ENCODE data around the gene CCT3. TPM values are rescaled to one million over a fixed set of nuclear protein-coding genes. Genes with fewer than 3 reads are reported as not detected.

The CCT3 gene
- total and polyA plus RNA-seq, 2 experiments from 2014 or later: 405 to 618 TPM

DNA sequence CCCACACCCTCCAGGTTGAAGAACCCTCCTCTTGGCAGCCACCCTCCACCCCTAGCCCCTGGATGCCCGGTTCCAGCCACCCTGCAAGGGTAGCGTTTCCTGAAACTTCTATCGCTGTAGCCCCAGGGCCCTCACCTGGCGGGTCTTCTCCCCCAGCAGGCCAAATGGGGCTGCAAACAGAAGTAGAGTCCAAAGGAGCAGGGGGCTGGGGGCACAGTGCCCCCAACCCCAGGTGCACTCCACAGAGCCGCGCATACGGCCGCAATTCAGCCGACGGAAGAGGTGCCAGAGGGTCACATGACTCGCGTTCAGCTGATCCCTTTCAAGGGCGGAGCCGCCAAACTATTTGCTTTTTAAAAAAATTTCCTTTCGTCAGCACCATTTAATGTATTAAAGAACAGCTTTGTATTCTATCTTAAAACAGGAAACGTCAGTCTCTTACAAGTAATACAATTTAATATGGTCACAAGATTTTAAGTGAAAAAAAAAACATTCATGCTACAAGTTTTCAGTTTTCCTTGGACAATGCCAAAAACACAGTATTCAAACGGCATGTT lies 42.6 kb downstream of the CCT3 start, which contains the start of gene GLMP (continued):
- TF ChIP-seq, protein P1, sequence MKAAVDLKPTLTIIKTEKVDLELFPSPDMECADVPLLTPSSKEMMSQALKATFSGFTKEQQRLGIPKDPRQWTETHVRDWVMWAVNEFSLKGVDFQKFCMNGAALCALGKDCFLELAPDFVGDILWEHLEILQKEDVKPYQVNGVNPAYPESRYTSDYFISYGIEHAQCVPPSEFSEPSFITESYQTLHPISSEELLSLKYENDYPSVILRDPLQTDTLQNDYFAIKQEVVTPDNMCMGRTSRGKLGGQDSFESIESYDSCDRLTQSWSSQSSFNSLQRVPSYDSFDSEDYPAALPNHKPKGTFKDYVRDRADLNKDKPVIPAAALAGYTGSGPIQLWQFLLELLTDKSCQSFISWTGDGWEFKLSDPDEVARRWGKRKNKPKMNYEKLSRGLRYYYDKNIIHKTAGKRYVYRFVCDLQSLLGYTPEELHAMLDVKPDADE (IDR thresholded peaks at IDR 0.05): no peak
- no peak for TF ChIP-seq EZH2phosphoT487 (IDR thresholded peaks at IDR 0.05; ENCODE audit: unreplicated experiment)
- no peak for TF ChIP-seq REST (IDR thresholded peaks at IDR 0.05; ENCODE audit: unreplicated experiment)

- peaks cover 2% of the 10 kb centered on the region; the same call in 1 of the 3 replicates for H3K36me3 Mint-ChIP-seq (ENCODE audit: low read depth)
- Histone ChIP-seq H3K4me3 (no peak overlapping the region), H3F3A (replicated peaks; ENCODE audit: low read depth) (peaks cover 5% of the 10 kb centered on the region), H4K20me1 (replicated peaks; ENCODE audit: insufficient read depth) (0 out of 2 replicates have a peak, but pooled peaks cover 2% of the 10 kb centered on the region), H3K36me3 (ENCODE audit: insufficient read depth) (no peaks in the 10 kb centered on the region), H3K27me3 (ENCODE audit: insufficient read depth) (no peaks in the 10 kb centered on the region), H3K79me2 (replicated peaks; ENCODE audit: insufficient read depth) (no peaks in the 10 kb centered on the region), H3K9me2 (ENCODE audit: insufficient read depth) (no peaks in the 10 kb centered on the region), H3K4me2 (no peak overlapping the region), H3K27ac (ENCODE audit: low read depth) (no peak overlapping the region), H2AFZ (no peak overlapping the region), H3K4me1 (ENCODE audit: insufficient read depth) (no peaks in the 10 kb centered on the region; the same call in 1 of the 2 replicates)
- no peak overlapping the region for H3K27ac Mint-ChIP-seq
- DNase-seq (ENCODE audit: low spot score): no peak
- no peaks in the 10 kb centered on the region for H3K9me3 Mint-ChIP-seq
- H3K4me1 Mint-ChIP-seq: peaks cover 5% of the 10 kb centered on the region
- H3K27me3 Mint-ChIP-seq (ENCODE audit: insufficient read depth, low read depth, poor library complexity): peaks cover 6% of the 10 kb centered on the region
- no peak overlapping the region for H3K4me3 Mint-ChIP-seq
- no peak for ATAC-seq
- TF ChIP-seq JUNB (IDR thresholded peaks at IDR 0.05; ENCODE audit: unreplicated experiment) (no peak), EZH2 (IDR thresholded peaks at IDR 0.05; ENCODE audit: low read depth, unreplicated experiment) (no peak), CTCF (conservative IDR thresholded peaks at IDR 0.05; ENCODE audit: low read depth in 2 of 2) (no peak), NANOG (IDR thresholded peaks at IDR 0.05; ENCODE audit: borderline replicate concordance) (no peak), POLR2AphosphoS5 (IDR thresholded peaks at IDR 0.05; ENCODE audit: low read depth) (no peak), ZNF114 (CRISPR knock-in tag; IDR thresholded peaks at IDR 0.05) (no peak), CREB1 (CRISPR knock-in tag; IDR thresholded peaks at IDR 0.05; ENCODE audit: low read depth) (no peak)
- TF ChIP-seq, protein P2, sequence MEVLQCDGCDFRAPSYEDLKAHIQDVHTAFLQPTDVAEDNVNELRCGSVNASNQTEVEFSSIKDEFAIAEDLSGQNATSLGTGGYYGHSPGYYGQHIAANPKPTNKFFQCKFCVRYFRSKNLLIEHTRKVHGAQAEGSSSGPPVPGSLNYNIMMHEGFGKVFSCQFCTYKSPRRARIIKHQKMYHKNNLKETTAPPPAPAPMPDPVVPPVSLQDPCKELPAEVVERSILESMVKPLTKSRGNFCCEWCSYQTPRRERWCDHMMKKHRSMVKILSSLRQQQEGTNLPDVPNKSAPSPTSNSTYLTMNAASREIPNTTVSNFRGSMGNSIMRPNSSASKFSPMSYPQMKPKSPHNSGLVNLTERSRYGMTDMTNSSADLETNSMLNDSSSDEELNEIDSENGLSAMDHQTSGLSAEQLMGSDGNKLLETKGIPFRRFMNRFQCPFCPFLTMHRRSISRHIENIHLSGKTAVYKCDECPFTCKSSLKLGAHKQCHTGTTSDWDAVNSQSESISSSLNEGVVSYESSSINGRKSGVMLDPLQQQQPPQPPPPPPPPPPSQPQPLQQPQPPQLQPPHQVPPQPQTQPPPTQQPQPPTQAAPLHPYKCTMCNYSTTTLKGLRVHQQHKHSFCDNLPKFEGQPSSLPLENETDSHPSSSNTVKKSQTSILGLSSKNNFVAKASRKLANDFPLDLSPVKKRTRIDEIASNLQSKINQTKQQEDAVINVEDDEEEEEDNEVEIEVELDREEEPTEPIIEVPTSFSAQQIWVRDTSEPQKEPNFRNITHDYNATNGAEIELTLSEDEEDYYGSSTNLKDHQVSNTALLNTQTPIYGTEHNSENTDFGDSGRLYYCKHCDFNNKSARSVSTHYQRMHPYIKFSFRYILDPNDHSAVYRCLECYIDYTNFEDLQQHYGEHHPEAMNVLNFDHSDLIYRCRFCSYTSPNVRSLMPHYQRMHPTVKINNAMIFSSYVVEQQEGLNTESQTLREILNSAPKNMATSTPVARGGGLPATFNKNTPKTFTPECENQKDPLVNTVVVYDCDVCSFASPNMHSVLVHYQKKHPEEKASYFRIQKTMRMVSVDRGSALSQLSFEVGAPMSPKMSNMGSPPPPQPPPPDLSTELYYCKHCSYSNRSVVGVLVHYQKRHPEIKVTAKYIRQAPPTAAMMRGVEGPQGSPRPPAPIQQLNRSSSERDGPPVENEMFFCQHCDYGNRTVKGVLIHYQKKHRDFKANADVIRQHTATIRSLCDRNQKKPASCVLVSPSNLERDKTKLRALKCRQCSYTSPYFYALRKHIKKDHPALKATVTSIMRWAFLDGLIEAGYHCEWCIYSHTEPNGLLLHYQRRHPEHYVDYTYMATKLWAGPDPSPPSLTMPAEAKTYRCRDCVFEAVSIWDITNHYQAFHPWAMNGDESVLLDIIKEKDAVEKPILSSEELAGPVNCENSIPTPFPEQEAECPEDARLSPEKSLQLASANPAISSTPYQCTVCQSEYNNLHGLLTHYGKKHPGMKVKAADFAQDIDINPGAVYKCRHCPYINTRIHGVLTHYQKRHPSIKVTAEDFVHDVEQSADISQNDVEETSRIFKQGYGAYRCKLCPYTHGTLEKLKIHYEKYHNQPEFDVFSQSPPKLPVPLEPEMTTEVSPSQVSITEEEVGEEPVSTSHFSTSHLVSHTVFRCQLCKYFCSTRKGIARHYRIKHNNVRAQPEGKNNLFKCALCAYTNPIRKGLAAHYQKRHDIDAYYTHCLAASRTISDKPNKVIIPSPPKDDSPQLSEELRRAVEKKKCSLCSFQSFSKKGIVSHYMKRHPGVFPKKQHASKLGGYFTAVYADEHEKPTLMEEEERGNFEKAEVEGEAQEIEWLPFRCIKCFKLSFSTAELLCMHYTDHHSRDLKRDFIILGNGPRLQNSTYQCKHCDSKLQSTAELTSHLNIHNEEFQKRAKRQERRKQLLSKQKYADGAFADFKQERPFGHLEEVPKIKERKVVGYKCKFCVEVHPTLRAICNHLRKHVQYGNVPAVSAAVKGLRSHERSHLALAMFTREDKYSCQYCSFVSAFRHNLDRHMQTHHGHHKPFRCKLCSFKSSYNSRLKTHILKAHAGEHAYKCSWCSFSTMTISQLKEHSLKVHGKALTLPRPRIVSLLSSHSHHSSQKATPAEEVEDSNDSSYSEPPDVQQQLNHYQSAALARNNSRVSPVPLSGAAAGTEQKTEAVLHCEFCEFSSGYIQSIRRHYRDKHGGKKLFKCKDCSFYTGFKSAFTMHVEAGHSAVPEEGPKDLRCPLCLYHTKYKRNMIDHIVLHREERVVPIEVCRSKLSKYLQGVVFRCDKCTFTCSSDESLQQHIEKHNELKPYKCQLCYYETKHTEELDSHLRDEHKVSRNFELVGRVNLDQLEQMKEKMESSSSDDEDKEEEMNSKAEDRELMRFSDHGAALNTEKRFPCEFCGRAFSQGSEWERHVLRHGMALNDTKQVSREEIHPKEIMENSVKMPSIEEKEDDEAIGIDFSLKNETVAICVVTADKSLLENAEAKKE (CRISPR knock-in tag; IDR thresholded peaks at IDR 0.05): no peak
Observed at GRCh38 chr1:156293895-156294294, 44.2 kb downstream of the CCT3 start.

Data from GM23338 (cell line).